BE2C (cell line): ENCODE data around the gene CASZ1.

ENCODE experiments used
- DNase-seq: peaks from one replicate; pipeline ENCODE4 v3.0.0-alpha.2; 2020
- H3K27me3 ChIP-seq: fragments of 250-450 bp; sonication (Bioruptor Pico); 2 replicates; pipeline ENCODE4 v1.5.1; 2020; ENCODE audit warnings: mild to moderate bottlenecking
- H3K36me3 ChIP-seq: fragments of 250-450 bp; sonication (Bioruptor Pico); 2 replicates; pipeline ENCODE4 v1.5.1; 2020; ENCODE audit warnings: mild to moderate bottlenecking
- H3K4me1 ChIP-seq: fragments of 250-450 bp; sonication (Bioruptor Pico); 2 replicates; pipeline ENCODE4 v1.5.1; 2020
- H3K4me3 ChIP-seq: 2 replicates; pipeline ENCODE4 v1.5.1; 2011; ENCODE audit warnings: low read depth, low read length
- H3K9me3 ChIP-seq: fragments of 250-450 bp; sonication (Bioruptor Pico); 2 replicates; pipeline ENCODE4 v1.5.1; 2020
- TF ChIP-seq, protein P1 (sequence below): IDR thresholded peaks from 2 replicates; pipeline ENCODE4 v1.5.1; 2012; ENCODE audit warnings: mild to moderate bottlenecking, low read depth, low read length

The CASZ1 gene

DNA sequence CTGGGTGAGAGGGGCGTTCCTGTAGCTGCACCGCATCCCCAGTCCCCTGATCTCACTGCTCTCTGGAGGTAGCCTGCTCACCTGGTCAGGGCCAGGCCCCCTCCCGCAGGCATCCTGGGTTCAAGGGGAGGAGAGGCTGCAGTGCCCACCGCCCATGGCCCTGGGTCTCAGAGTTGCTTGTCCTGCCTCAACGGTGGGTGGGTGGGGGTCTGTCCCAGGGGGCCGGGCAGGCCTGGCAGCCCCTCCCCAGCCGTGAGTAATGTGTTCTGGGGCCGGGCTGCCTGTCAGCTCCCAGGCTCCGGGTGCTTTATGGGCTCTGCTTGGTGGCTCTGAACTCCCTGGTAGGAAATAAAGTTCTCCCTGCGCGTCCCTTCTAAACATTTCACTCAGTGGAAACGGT lies 126.9 kb downstream of the CASZ1 start:
- H3K27me3 ChIP-seq: no peaks in the 10 kb centered on the region
- DNase-seq: no peak
- H3K36me3 ChIP-seq: no peaks in the 10 kb centered on the region

DNA sequence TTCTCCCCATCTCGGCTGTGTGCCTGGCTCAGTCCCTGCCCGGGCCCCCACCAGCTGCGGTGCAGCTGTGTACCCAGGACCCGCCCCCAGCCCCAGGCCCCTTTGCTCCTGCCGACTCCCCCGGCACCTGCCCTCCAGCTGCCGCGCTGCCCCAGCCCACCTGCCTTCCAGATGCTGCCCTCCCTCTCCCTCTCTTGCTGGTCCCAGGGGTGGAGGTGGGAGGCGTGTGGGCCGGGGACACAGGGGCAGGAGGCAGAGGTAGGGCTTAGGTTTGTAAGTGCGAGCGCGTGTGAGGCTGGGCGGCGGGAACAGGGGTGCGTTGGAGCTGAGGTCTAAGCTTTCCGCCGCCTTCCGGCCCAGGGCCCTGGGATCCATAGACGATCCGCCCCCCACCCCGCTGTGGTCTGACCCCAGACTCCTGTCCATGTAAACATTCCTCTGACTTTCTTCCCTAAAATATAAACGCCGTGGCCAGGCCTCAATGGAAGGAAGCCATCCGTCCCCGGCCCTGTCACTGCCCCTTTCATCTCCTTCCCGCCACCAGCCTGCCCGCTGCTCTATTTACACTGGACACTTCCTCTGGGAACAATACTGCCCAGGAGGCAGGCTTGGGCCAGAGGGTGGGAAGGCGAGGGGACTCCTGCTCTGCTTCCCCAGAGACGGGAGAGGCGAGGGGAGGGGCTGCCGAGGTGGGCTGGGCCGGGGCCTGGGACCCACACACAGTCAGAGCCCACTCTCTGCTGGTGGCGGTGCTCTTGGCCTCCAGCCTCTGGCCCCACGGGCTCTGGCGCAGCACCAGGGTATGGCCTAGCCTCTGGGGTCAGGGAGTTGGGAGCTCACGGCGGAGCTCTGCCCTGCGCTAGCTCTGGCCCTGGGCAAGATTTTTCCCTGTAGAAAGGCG lies 128.3 kb downstream of the CASZ1 start:
- H3K9me3 ChIP-seq: no peaks in the 10 kb centered on the region
- peak; percentile 37 for DNase-seq
- no peaks in the 10 kb centered on the region for H3K36me3 ChIP-seq
- TF ChIP-seq, protein P1, sequence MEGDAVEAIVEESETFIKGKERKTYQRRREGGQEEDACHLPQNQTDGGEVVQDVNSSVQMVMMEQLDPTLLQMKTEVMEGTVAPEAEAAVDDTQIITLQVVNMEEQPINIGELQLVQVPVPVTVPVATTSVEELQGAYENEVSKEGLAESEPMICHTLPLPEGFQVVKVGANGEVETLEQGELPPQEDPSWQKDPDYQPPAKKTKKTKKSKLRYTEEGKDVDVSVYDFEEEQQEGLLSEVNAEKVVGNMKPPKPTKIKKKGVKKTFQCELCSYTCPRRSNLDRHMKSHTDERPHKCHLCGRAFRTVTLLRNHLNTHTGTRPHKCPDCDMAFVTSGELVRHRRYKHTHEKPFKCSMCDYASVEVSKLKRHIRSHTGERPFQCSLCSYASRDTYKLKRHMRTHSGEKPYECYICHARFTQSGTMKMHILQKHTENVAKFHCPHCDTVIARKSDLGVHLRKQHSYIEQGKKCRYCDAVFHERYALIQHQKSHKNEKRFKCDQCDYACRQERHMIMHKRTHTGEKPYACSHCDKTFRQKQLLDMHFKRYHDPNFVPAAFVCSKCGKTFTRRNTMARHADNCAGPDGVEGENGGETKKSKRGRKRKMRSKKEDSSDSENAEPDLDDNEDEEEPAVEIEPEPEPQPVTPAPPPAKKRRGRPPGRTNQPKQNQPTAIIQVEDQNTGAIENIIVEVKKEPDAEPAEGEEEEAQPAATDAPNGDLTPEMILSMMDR: no peak
- no peaks in the 10 kb centered on the region for H3K27me3 ChIP-seq
- H3K4me1 ChIP-seq: peaks cover 3% of the 10 kb centered on the region; the same call in 1 of the 2 replicates
- H3K4me3 ChIP-seq: no peak overlapping the region

More for the DNA sequence above, 126.9 kb downstream of the CASZ1 start:
- TF ChIP-seq, protein P1: no peak
- H3K4me1 ChIP-seq: no peaks in the 10 kb centered on the region; the same call in 1 of the 2 replicates
- H3K4me3 ChIP-seq: no peak overlapping the region
- H3K9me3 ChIP-seq: no peaks in the 10 kb centered on the region

DNA sequence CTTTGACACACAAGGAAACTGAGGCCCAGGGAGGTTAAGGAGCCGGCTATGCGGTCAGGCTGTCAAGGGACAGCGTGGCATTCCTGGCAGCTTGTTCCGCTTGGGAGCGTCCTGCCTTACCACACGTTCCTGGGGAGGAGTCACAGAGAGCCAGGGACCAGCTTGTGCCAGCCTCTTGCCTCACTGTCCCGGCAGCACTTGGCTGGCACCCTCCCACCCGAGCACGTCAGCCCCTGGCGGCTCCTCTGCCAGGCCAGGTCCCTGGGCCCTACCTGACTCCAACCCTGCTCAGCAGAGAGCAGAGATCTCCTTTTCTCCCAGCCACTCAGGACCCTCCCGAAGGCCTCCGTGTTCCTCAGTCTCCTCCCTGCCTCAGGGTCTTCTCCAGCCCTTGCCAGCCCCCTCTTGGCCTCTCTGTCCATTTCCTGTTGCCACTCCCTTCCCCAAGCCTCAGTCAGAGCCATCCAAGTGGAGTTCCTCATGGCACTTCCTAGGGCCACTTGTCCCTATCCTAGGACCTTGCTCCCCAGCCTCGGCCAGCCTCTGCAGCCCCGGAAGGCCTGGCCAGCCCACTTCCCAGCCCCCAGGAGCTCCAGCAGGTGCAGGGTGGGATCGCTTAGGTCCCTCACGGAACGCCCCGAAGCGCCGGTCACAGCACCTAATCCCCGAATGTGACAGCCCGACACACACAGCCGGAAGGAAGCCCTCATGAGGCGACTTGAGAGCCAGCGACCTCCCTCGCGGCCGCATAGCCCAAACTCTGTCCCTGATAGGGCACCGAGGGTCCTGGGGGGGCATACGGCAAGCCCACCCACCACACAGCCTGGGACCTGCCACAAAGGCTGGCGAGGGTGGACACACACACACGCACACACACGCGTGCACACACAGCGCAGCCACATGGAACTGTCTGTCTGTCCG lies 130.3 kb downstream of the CASZ1 start:
- Histone ChIP-seq H3K4me1 (peaks cover 3% of the 10 kb centered on the region; the same call in 1 of the 2 replicates), H3K4me3 (no peak overlapping the region), H3K9me3 (no peaks in the 10 kb centered on the region), H3K36me3 (no peaks in the 10 kb centered on the region), H3K27me3 (no peaks in the 10 kb centered on the region)
- DNase-seq: no peak
- TF ChIP-seq, protein P1: no peak

DNA sequence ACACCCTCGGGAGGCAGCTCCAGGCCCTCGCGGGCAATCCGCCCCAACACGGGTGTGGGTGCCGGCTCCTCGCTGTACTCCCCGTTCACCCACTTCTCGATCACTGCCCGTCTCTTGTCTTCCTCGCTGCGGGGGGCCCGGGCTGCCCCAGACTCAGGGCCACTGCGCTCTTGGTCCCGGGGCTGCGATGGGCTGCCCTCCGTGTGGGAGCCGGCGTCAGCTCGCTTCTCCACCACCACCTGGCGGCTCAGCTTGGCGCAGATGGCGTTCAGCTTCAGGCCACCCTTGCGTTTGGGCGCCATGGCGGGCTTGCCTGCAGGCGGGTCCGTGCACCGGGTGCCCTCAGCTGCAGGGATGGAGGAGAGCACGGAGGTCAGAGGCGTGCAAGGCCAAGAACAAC lies 131.2 kb downstream of the CASZ1 start:
- H3K4me3 ChIP-seq: no peak overlapping the region
- TF ChIP-seq, protein P1: no peak
- H3K4me1 ChIP-seq: peaks cover 3% of the 10 kb centered on the region; the same call in 1 of the 2 replicates
- H3K27me3 ChIP-seq: no peaks in the 10 kb centered on the region
- no peaks in the 10 kb centered on the region for H3K36me3 ChIP-seq
- no peak for DNase-seq
- no peaks in the 10 kb centered on the region for H3K9me3 ChIP-seq

DNA sequence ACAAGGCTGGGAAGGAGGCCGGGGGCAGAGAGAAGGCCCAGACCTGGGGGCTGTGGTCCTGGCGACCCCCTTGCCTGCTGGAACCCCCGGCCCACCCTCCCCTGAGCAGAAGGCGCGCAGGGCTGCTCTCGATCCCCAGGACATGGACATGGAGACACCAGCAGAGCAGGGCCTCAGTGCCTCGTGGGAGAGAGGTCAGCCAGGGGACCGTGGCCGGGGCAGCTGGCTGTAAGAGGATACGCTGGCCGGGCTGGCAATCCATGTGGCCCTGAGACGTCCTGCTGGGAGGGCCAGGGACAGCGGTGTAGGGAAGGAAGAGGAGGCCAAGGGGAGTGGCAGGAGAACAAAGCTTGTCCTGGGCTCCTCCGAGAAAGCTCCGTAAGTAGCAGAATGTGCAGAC lies 132.2 kb downstream of the CASZ1 start:
- TF ChIP-seq, protein P1: no peak
- Histone ChIP-seq H3K27me3 (no peaks in the 10 kb centered on the region), H3K9me3 (no peaks in the 10 kb centered on the region), H3K4me1 (peaks cover 3% of the 10 kb centered on the region; the same call in 1 of the 2 replicates), H3K36me3 (no peaks in the 10 kb centered on the region), H3K4me3 (no peak overlapping the region)
- no peak for DNase-seq
